Ascending aorta (tissue), 2 donors: ENCODE results near the gene CGREF1. TPM values are rescaled to one million over a fixed set of nuclear protein-coding genes. Genes with fewer than 3 reads are reported as not detected.

Experiments
- DNase-seq, 2 donors: peaks; one replicate each; pipeline ENCODE4 v3.0.0-alpha.2; 2019; ENCODE audit warnings: low spot score in 2 of 2
- H3K27ac ChIP-seq, 2 donors: fragments of 200-600 bp; sonication (generic); one replicate each; pipeline ENCODE4 v1.5.1; 2016 to 2017; ENCODE audit warnings: mild to moderate bottlenecking in 1 of 2
- H3K27me3 ChIP-seq: fragments of 200-600 bp; sonication (generic); one replicate; pipeline ENCODE4 v1.5.1; 2017
- H3K36me3 ChIP-seq, 2 donors: fragments of 200-600 bp; sonication (generic); one replicate each; pipeline ENCODE4 v1.5.1; 2016
- H3K4me1 ChIP-seq, 2 donors: fragments of 200-600 bp; sonication (generic); one replicate each; pipeline ENCODE4 v1.5.1; 2016 to 2017; ENCODE audit warnings: mild to moderate bottlenecking in 1 of 2
- H3K4me3 ChIP-seq, 2 donors: fragments of 200-600 bp; sonication (generic); one replicate each; pipeline ENCODE4 v1.5.1; 2016 to 2017; ENCODE audit warnings: mild to moderate bottlenecking in 1 of 2
- H3K9me3 ChIP-seq, 2 donors: fragments of 200-600 bp; sonication (generic); one replicate each; pipeline ENCODE4 v1.5.1; 2016
- intact Hi-C: fragments of 100-400 bp; cut with DNase I; formaldehyde crosslinking; loops from one replicate; pipeline ENCODE4 v1.15.1; 2023
- total RNA-seq: library from RNA; depleted of rRNA; stranded (reverse); fragments of >200 nt; gene quantifications from one replicate; pipeline ENCODE4 v1.1.0, GENCODE V29; 2016
- TF ChIP-seq, protein P1 (sequence below), 3 experiments: fragments of 200-600 bp in 2 of 3; fragments of 450-650 bp in 1 of 3; sonication (generic) in 2 of 3; IDR thresholded peaks; one replicate each; pipeline ENCODE4 v1.5.1; 2016 to 2019; ENCODE audit warnings: antibody characterized with exemption in 3 of 3, mild to moderate bottlenecking in 1 of 3, moderate library complexity in 1 of 3

The CGREF1 gene
- total RNA-seq, 1 donor from 2014 or later = 3.5 TPM

DNA sequence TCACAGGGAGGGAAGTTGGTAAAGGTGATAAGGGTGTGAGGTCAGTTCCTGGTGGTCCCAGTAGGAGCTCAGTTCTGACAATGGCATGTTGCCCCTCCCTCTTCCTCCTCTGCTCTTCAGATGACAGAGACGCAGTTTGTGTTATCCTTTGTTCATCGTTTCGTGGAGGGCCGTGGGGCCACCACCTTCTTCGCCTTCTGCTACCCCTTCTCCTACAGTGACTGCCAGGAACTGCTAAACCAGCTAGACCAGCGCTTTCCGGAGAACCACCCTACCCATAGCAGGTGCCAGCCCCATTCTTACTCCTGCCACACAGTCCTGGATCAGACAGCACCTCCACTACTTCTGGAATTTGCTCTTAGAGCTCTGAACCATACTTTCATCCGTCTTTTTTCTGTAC, 65.2 kb downstream of the CGREF1 start:
- TF ChIP-seq, protein P1, sequence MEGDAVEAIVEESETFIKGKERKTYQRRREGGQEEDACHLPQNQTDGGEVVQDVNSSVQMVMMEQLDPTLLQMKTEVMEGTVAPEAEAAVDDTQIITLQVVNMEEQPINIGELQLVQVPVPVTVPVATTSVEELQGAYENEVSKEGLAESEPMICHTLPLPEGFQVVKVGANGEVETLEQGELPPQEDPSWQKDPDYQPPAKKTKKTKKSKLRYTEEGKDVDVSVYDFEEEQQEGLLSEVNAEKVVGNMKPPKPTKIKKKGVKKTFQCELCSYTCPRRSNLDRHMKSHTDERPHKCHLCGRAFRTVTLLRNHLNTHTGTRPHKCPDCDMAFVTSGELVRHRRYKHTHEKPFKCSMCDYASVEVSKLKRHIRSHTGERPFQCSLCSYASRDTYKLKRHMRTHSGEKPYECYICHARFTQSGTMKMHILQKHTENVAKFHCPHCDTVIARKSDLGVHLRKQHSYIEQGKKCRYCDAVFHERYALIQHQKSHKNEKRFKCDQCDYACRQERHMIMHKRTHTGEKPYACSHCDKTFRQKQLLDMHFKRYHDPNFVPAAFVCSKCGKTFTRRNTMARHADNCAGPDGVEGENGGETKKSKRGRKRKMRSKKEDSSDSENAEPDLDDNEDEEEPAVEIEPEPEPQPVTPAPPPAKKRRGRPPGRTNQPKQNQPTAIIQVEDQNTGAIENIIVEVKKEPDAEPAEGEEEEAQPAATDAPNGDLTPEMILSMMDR (IDR thresholded peaks at IDR 0.05) = no peak
- no peak overlapping the region for H3K27ac ChIP-seq
- H3K9me3 ChIP-seq = no peaks in the 10 kb centered on the region
- intact Hi-C loops = no loop called here
- no peak overlapping the region for H3K4me3 ChIP-seq
- H3K36me3 ChIP-seq = peaks cover 33 to 44% of the 10 kb centered on the region in 2 donors
- DNase-seq = no peak
- no peaks in the 10 kb centered on the region for H3K27me3 ChIP-seq
- peaks cover 0 to 4% of the 10 kb centered on the region in 2 donors for H3K4me1 ChIP-seq

GRCh38 chr2:27053321-27053720, 65.6 kb downstream of the CGREF1 start:
- Histone ChIP-seq H3K9me3 (no peaks in the 10 kb centered on the region), H3K4me1 (peaks cover 0 to 4% of the 10 kb centered on the region in 2 donors), H3K36me3 (peaks cover 29 to 41% of the 10 kb centered on the region in 2 donors), H3K27me3 (no peaks in the 10 kb centered on the region), H3K27ac (no peak overlapping the region), H3K4me3 (no peak overlapping the region)
- TF ChIP-seq, protein P1 (IDR thresholded peaks at IDR 0.05) = no peak
- no peak for DNase-seq
- intact Hi-C loops = no loop called here

GRCh38 chr2:27051902-27052645, 66.9 kb downstream of the CGREF1 start:
- H3K9me3 ChIP-seq = no peaks in the 10 kb centered on the region
- H3K36me3 ChIP-seq = peaks cover 24 to 34% of the 10 kb centered on the region in 2 donors
- intact Hi-C loops = loop anchor here (2.0 kb wide), 1 partner anchor 27 kb away; the partner anchor contains the start of gene EMILIN1
- peaks cover 0 to 4% of the 10 kb centered on the region in 2 donors for H3K4me1 ChIP-seq
- DNase-seq = peak in 1 of 2 donors; percentile 72
- TF ChIP-seq, protein P1 (IDR thresholded peaks at IDR 0.05) = no peak
- H3K27ac ChIP-seq = peak overlapping the region; percentile 85 to 93
- peak overlapping the region; percentile 71 to 85 for H3K4me3 ChIP-seq
- H3K27me3 ChIP-seq = no peaks in the 10 kb centered on the region

DNA sequence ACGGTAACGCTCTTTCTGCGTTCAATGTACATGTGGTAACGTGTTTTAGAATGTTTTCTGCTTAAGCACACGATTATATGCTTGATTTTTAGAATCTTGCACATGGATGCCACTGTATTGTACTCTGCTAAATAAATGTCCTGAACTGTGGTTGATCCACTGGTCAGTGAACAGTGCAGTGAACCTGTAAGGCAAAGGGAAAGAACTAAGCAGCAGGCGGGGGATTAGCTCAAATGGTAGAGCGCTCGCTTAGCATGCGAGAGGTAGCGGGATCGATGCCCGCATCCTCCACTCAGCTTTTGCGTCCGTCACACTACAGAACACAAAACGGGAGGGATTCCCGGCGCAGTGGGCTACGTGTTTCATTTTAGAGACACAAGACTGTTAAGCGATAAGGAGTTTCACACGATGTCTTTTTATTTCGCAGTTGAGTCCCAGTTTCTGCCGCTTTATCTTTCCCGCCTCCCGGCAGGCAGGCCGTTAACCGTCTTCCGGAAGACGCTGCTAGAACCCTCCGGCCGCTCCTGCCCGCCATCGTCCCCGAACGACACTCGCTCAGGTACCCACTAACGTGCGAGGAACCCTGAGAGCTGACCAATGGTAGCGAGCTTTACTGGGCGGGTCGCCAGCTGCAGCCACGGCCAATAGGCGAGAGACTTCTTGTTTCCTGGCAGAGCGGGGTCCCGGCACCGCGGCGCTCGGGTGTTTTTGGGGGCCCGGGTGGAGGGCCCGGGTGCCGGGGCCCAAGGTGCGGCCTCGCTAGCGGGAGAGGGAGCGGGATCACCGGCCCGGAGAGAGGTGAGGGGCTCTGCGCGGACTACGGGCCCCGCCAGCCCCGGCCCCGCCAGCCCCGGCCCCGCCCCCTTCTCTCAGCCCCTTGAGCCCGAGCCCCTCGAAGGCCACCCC, 67.7 kb downstream of the CGREF1 start, which contains the start of gene AGBL5:
AGBL5 (plus strand) TSS at position 673 of the 906 bp plus-strand sequence. CDS start 1,291 bp downstream, outside the sequence.
- peak; percentile 92 to 98 for DNase-seq
- peaks cover 0 to 4% of the 10 kb centered on the region in 2 donors for H3K4me1 ChIP-seq
- H3K27ac ChIP-seq = peak within 1 kb of the TSS; percentile 85 to 93
- H3K36me3 ChIP-seq = peaks cover 18 to 25% of the 10 kb centered on the region in 2 donors
- no peaks in the 10 kb centered on the region for H3K9me3 ChIP-seq
- H3K27me3 ChIP-seq = no peaks in the 10 kb centered on the region
- TF ChIP-seq, protein P1 (IDR thresholded peaks at IDR 0.05) = no peak
- H3K4me3 ChIP-seq = peak within 1 kb of the TSS; percentile 71 to 85
- intact Hi-C loops = loop anchor here (1.0 to 2.0 kb wide), 4 partner anchors 18 to 35 kb away; partner anchors contain the start of genes EMILIN1 and KHK

Other genes with a start within 250 kb of the CGREF1 start
- 18.9 TPM for gene MAPRE3, start 148.5 kb downstream of the CGREF1 start, total RNA-seq
- 74.1 TPM for gene TMEM214, start 86.2 kb downstream of the CGREF1 start, total RNA-seq
- gene AGBL5, start 67.5 kb downstream of the CGREF1 start, total RNA-seq = 2.1 TPM
- 158 TPM for gene OST4, start 47.5 kb downstream of the CGREF1 start, total RNA-seq
- gene EMILIN1, start 40.5 kb downstream of the CGREF1 start, total RNA-seq = 301 TPM
- gene KHK, start 32.4 kb downstream of the CGREF1 start, total RNA-seq = 0.85 TPM
- not detected for gene ABHD1, start 4.7 kb upstream of the CGREF1 start, total RNA-seq
- 116 TPM for gene PREB, start 15.5 kb upstream of the CGREF1 start, total RNA-seq
- not detected for gene PRR30, start 20.3 kb upstream of the CGREF1 start, total RNA-seq
- not detected for gene TCF23, start 29.9 kb upstream of the CGREF1 start, total RNA-seq
- gene ATRAID, start 92.9 kb upstream of the CGREF1 start, total RNA-seq = 284 TPM
- 85.7 TPM for gene SLC5A6, start 93.1 kb upstream of the CGREF1 start, total RNA-seq
- 63.4 TPM for gene CAD, start 98.2 kb upstream of the CGREF1 start, total RNA-seq
- 7.6 TPM for gene SLC30A3, start 143.9 kb upstream of the CGREF1 start, total RNA-seq
- gene DNAJC5G, start 156.3 kb upstream of the CGREF1 start, total RNA-seq = not detected
- gene TRIM54, start 163.3 kb upstream of the CGREF1 start, total RNA-seq = not detected
- not detected for gene UCN, start 189.3 kb upstream of the CGREF1 start, total RNA-seq
- gene MPV17, start 204.0 kb upstream of the CGREF1 start, total RNA-seq = 239 TPM
- 76.2 TPM for gene GTF3C2, start 237.6 kb upstream of the CGREF1 start, total RNA-seq